HepG2 (cell line): ENCODE data around the gene RABGAP1L. TPM values are rescaled to one million over a fixed set of nuclear protein-coding genes. Genes with fewer than 3 reads are reported as not detected.
A peak's percentile ranks its signal among the peaks of the same experiment; 100 is the strongest.

Source experiments
- ATAC-seq: fragments of 200-7000 bp; cut with Tn5 transposase; 3 replicates; pipeline ENCODE4 v1.9.1; 2020; ENCODE audit warnings: mild to moderate bottlenecking, moderate library complexity
- BruUV-seq: library from RNA; stranded (reverse); fragments of 400-500 nt; replicated peaks from 2 replicates; lab custom pipeline; 2021; lab: Mats Ljungman, UMichigan
- CTCF ChIA-PET: fragments of 300-600 bp; formaldehyde crosslinking; extraction: SDS; loops from one replicate; lab custom pipeline; 2021; ENCODE audit warnings: low total read pairs, inconsistent platforms, low intra/inter-chr PET ratio; lab: Yijun Ruan, JAX
- POLR2A ChIA-PET: fragments of 350-600 bp; sonication (Branson Sonifier 250); formaldehyde crosslinking; loops from one replicate; lab custom pipeline; 2020; ENCODE audit warnings: antibody characterized with exemption, inconsistent platforms; lab: Yijun Ruan, JAX
- DNase-seq: peaks from one replicate; pipeline ENCODE4 v3.0.0-alpha.2; 2015; ENCODE audit warnings: low spot score
- FAIRE-seq: peaks from 3 replicates; lab custom pipeline; 2011; peaks lifted over from hg19 to GRCh38; lab: Jason Lieb, UNC
- H2AFZ ChIP-seq: one replicate; pipeline ENCODE4 v1.6.1; 2011; ENCODE audit warnings: low read length, inconsistent platforms
- H3K27ac ChIP-seq: fragments of 300-600 bp; 3 replicates; pipeline ENCODE4 v1.8.0; 2011; ENCODE audit warnings: mixed run types, mild to moderate bottlenecking, mixed read lengths, low read length, inconsistent platforms; ENCODE audit not compliant: insufficient read depth; ENCODE audit errors: extremely low read length
- H3K27me3 ChIP-seq, 2 experiments: fragments of 200-600 bp in 1 of 2; 2 replicates in 1 of 2; 3 replicates in 1 of 2; pipeline versions ENCODE4 v1.6.0 to v1.8.0; 2011; ENCODE audit warnings: low read length in 2 of 2, mild to moderate bottlenecking in 2 of 2, moderate library complexity in 2 of 2, inconsistent platforms in 1 of 2; ENCODE audit not compliant: insufficient read depth in 2 of 2, control insufficient read depth in 1 of 2
- H3K36me3 ChIP-seq, 2 experiments: fragments of 200-600 bp in 1 of 2; replicated peaks in 1 of 2; 2 replicates in 1 of 2; 3 replicates in 1 of 2; pipeline versions ENCODE4 v1.5.1 to v1.8.0; 2011; ENCODE audit warnings: low read length in 2 of 2, inconsistent platforms in 1 of 2; ENCODE audit not compliant: insufficient read depth in 2 of 2, control insufficient read depth in 1 of 2
- H3K4me1 ChIP-seq: 2 replicates; pipeline ENCODE4 v1.5.1; 2012; ENCODE audit warnings: low read length, inconsistent platforms; ENCODE audit not compliant: insufficient read depth
- H3K4me2 ChIP-seq: 2 replicates; pipeline ENCODE4 v1.6.0; 2011; ENCODE audit warnings: low read depth, low read length, inconsistent platforms
- H3K4me3 ChIP-seq, 3 experiments: fragments of 200-600 bp in 1 of 3; sonication (generic), shearing (Covaris generic) in 1 of 3; replicated peaks in 1 of 3; 2 replicates each; pipeline ENCODE4 v1.5.1; 2011 to 2016; ENCODE audit warnings: low read length in 3 of 3, inconsistent platforms in 2 of 3, low read depth in 2 of 3, mild to moderate bottlenecking in 2 of 3, control low read depth in 1 of 3, mixed read lengths in 1 of 3; ENCODE audit not compliant: insufficient read depth in 1 of 3
- H3K79me2 ChIP-seq: one replicate; pipeline ENCODE4 v1.6.1; 2011; ENCODE audit warnings: low read length, inconsistent platforms; ENCODE audit not compliant: insufficient read depth
- H3K9ac ChIP-seq: 2 replicates; pipeline ENCODE4 v1.6.0; 2011; ENCODE audit warnings: mild to moderate bottlenecking, low read depth, low read length, inconsistent platforms; ENCODE audit not compliant: insufficient read depth
- H3K9me3 ChIP-seq: 2 replicates; pipeline ENCODE4 v1.5.1; 2012; ENCODE audit warnings: mild to moderate bottlenecking, low read length
- H4K20me1 ChIP-seq: 2 replicates; pipeline ENCODE4 v1.6.0; 2011; ENCODE audit warnings: inconsistent platforms, mild to moderate bottlenecking, low read length, moderate library complexity; ENCODE audit not compliant: insufficient read depth
- ADNP ChIP-seq: sonication (generic); formaldehyde crosslinking; IDR thresholded peaks from 2 replicates; pipeline ENCODE4 v1.4.0; 2020; ENCODE audit warnings: missing genetic modification reagents
- ELF1 ChIP-seq: sonication (generic); formaldehyde crosslinking; IDR thresholded peaks from 2 replicates; pipeline ENCODE4 v1.4.0; 2020; ENCODE audit warnings: missing genetic modification reagents
- ELF3 ChIP-seq: IDR thresholded peaks from 2 replicates; pipeline ENCODE4 v1.6.1; 2016; ENCODE audit warnings: missing genetic modification reagents, missing compliant biosample characterization
- GATAD2A ChIP-seq: IDR thresholded peaks from 2 replicates; pipeline ENCODE4 v1.6.1; 2016
- HDAC6 ChIP-seq: fragments of 200-600 bp; sonication (generic); IDR thresholded peaks from 2 replicates; pipeline ENCODE4 v1.7.0; 2017; ENCODE audit warnings: mild to moderate bottlenecking, antibody characterized with exemption, low read length, low read depth
- ISX ChIP-seq: sonication (generic); formaldehyde crosslinking; conservative IDR thresholded peaks from 2 replicates; pipeline ENCODE4 v1.5.0; 2020; ENCODE audit warnings: missing genetic modification reagents
- JUN ChIP-seq: sonication (generic); formaldehyde crosslinking; IDR thresholded peaks from 2 replicates; pipeline ENCODE4 v1.4.0; 2020; ENCODE audit warnings: mild to moderate bottlenecking, missing genetic modification reagents
- PRPF4 ChIP-seq: fragments of 200-400 bp; formaldehyde crosslinking; IDR thresholded peaks from 2 replicates; pipeline ENCODE4 v1.6.1; 2016; ENCODE audit warnings: low read length, low read depth; ENCODE audit not compliant: poor library complexity, severe bottlenecking
- TCF7 ChIP-seq: sonication (generic); IDR thresholded peaks from 2 replicates; pipeline ENCODE4 v1.6.1; 2016; ENCODE audit warnings: antibody characterized with exemption, low read depth
- ZBTB42 ChIP-seq: sonication (generic); formaldehyde crosslinking; IDR thresholded peaks from 2 replicates; pipeline ENCODE4 v1.5.0; 2020; ENCODE audit warnings: mild to moderate bottlenecking, missing genetic modification reagents
- ZNF224 ChIP-seq: sonication (generic); formaldehyde crosslinking; IDR thresholded peaks from 2 replicates; pipeline ENCODE4 v1.5.0; 2020; ENCODE audit warnings: mild to moderate bottlenecking, missing genetic modification reagents
- ZNF644 ChIP-seq: IDR thresholded peaks from 2 replicates; pipeline ENCODE4 v1.6.1; 2016; ENCODE audit warnings: low read depth
- ZNF720 ChIP-seq: sonication (generic); formaldehyde crosslinking; IDR thresholded peaks from 2 replicates; pipeline ENCODE4 v1.4.0; 2020; ENCODE audit warnings: missing genetic modification reagents
- ZNF747 ChIP-seq: sonication (generic); formaldehyde crosslinking; IDR thresholded peaks from 2 replicates; pipeline ENCODE4 v1.8.1; 2023; ENCODE audit warnings: missing genetic modification reagents, mild to moderate bottlenecking, borderline replicate concordance
- WGBS: methylation state at CpG from one replicate; pipeline ENCODE4 v1.1.6; 2017; ENCODE audit warnings: low lambda C conversion rate; 5-methylcytosine and 5-hydroxymethylcytosine counted together
- in situ Hi-C: cut with HindIII; loops from 2 replicates; pipeline ENCODE4 v1.10.0; 2017; ENCODE audit warnings: low pct_unique_long_range_greater_than_20kb; ENCODE audit not compliant: extremely low pct_ligation_motif_present
- intact Hi-C: fragments of 100-400 bp; cut with micrococcal nuclease; formaldehyde crosslinking; loops from one replicate; pipeline ENCODE4 v1.10.0; 2022; ENCODE audit not compliant: unreplicated experiment
- polyA plus RNA-seq, 8 experiments: library from polyadenylated mRNA; depleted of rRNA in 3 of 8; stranded (reverse) in 7 of 8; unstranded in 1 of 8; fragments of >200 nt; fragmentation: Illumina TruSeq in 4 of 8; extraction: Trizol in 4 of 8; gene quantifications; 2 replicates each; pipeline versions ENCODE4 v1.2.1 to v1.2.3, GENCODE V29; 2011 to 2016; ENCODE audit warnings: low read depth in 4 of 8, missing spikeins in 1 of 8, mixed read lengths in 1 of 8; ENCODE audit not compliant: insufficient read depth in 1 of 8
- total RNA-seq, 5 experiments: library from RNA; depleted of rRNA; stranded (reverse); fragments of >200 nt; fragmentation: Illumina TruSeq; extraction: Trizol; gene quantifications; 2 replicates each; pipeline ENCODE4 v1.2.3, GENCODE V29; 2016; ENCODE audit warnings: low read depth in 1 of 5
- TF ChIP-seq, protein P1 (sequence below): sonication (generic); IDR thresholded peaks from 2 replicates; pipeline ENCODE4 v1.6.1; 2016; ENCODE audit warnings: low read depth, borderline replicate concordance
- TF ChIP-seq, protein P2 (sequence below): IDR thresholded peaks from 2 replicates; pipeline ENCODE4 v1.6.1; 2018; ENCODE audit warnings: missing genetic modification reagents, mild to moderate bottlenecking, missing compliant biosample characterization
- TF ChIP-seq, protein P3 (sequence below): sonication (generic); formaldehyde crosslinking; IDR thresholded peaks from 2 replicates; pipeline ENCODE4 v1.4.0; 2020; ENCODE audit warnings: missing genetic modification reagents

Gene RABGAP1L
- total and polyA plus RNA-seq, 2 of the 13 experiments (the other 11 are each of a cell fraction or from before 2014, with no cell fraction given), result 7.9 to 22.6 TPM

DNA sequence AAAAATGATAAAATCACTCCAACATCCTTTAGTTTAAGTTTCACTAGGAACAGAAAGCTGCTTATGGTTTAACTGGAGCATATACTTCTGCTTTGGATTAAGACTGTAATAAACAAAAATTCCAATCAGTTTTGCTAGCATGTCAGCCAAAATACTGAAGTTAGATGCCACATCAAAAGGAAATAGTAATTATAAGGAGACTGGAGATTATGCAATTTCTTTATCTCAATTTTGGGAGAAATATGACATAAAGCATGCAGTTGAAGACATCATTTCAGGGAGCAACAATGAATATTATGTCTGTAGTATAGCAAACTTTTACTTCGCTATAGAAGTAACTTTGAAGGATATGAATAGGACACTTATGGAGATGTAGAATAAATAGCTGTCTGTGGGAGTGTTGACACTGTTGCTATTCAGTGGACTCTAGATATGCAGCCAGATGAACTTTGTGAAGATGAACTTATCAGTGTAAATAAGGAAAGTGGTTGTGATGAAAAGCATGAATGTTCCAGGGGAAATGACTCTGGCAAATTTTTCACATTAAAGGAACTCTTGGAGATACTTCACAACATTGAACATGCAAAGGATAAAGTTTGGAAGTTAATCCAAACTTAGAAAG, 107.8 kb downstream of the RABGAP1L start:
- Histone ChIP-seq H3K79me2 (no peaks in the 10 kb centered on the region), H3K27me3 (no peaks in the 10 kb centered on the region), H3K9me3 (no peaks in the 10 kb centered on the region), H3K4me1 (peaks cover 68% of the 10 kb centered on the region), H2AFZ (no peak overlapping the region), H3K4me3 (peak overlapping the region in 1 of 3 experiments; percentile 17; a peak in 1 of 6 replicates), H3K36me3 (no peaks in the 10 kb centered on the region), H4K20me1 (no peaks in the 10 kb centered on the region), H3K4me2 (peak overlapping the region; percentile 48), H3K9ac (peak overlapping the region; percentile 16; the same call in 1 of the 2 replicates), H3K27ac (peak overlapping the region; percentile 84)
- intact Hi-C loops, result loop anchor here (5.0 to 10.0 kb wide), 3 partner anchors 228 to 730 kb away; partner anchors contain the start of gene CACYBP
- in situ Hi-C loops, result loop anchor here (25.0 kb wide), 1 partner anchor 720 kb away; the partner anchor contains the start of gene CACYBP
- FAIRE-seq (peak; percentile 82), ATAC-seq (peak; percentile 93), DNase-seq (peak; percentile 94)
- WGBS, result 3% methylated on average over 1 of the region's 1 CpG
- ChIA-PET POLR2A (no interaction called here), CTCF (no interaction called here)
- no TSS peak for BruUV-seq
- TF ChIP-seq, protein P1, sequence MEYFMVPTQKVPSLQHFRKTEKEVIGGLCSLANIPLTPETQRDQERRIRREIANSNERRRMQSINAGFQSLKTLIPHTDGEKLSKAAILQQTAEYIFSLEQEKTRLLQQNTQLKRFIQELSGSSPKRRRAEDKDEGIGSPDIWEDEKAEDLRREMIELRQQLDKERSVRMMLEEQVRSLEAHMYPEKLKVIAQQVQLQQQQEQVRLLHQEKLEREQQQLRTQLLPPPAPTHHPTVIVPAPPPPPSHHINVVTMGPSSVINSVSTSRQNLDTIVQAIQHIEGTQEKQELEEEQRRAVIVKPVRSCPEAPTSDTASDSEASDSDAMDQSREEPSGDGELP, result peak; percentile 43; the same call in 1 of the 2 replicates
- TF ChIP-seq, protein P2, sequence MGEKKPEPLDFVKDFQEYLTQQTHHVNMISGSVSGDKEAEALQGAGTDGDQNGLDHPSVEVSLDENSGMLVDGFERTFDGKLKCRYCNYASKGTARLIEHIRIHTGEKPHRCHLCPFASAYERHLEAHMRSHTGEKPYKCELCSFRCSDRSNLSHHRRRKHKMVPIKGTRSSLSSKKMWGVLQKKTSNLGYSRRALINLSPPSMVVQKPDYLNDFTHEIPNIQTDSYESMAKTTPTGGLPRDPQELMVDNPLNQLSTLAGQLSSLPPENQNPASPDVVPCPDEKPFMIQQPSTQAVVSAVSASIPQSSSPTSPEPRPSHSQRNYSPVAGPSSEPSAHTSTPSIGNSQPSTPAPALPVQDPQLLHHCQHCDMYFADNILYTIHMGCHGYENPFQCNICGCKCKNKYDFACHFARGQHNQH (CRISPR knock-in tag), result no peak
- TF ChIP-seq ZNF747 (CRISPR knock-in tag), result no peak
- no peak for TF ChIP-seq HDAC6
- TF ChIP-seq ZNF644, result peak; percentile 40; the same call in 1 of the 2 replicates
- no peak for TF ChIP-seq JUN (CRISPR knock-in tag)
- TF ChIP-seq ISX (CRISPR knock-in tag), result no peak
- TF ChIP-seq ELF3 (CRISPR knock-in tag), result peak; percentile 93
- no peak for TF ChIP-seq ADNP
- TF ChIP-seq, protein P3, sequence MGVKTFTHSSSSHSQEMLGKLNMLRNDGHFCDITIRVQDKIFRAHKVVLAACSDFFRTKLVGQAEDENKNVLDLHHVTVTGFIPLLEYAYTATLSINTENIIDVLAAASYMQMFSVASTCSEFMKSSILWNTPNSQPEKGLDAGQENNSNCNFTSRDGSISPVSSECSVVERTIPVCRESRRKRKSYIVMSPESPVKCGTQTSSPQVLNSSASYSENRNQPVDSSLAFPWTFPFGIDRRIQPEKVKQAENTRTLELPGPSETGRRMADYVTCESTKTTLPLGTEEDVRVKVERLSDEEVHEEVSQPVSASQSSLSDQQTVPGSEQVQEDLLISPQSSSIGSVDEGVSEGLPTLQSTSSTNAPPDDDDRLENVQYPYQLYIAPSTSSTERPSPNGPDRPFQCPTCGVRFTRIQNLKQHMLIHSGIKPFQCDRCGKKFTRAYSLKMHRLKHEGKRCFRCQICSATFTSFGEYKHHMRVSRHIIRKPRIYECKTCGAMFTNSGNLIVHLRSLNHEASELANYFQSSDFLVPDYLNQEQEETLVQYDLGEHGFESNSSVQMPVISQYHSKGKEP (CRISPR knock-in tag), result no peak
- no peak for TF ChIP-seq ZBTB42 (CRISPR knock-in tag)
- TF ChIP-seq GATAD2A (CRISPR knock-in tag), result peak; percentile 92
- no peak for TF ChIP-seq ZNF224 (CRISPR knock-in tag)
- TF ChIP-seq ZNF720, result no peak
- TF ChIP-seq PRPF4, result no peak
- peak; percentile 92 for TF ChIP-seq TCF7
- no peak for TF ChIP-seq ELF1
